ENCODE measurements around the gene IKZF5.

IKZF5 gene

GRCh38 chr10:123014772-123015171 lies 6.2 kb upstream of the IKZF5 start:
- no peak overlapping the region for H3K4me3 ChIP-seq (ENCODE audit: low read length)
- no peak for DNase-seq (ENCODE audit: low read depth)
- no peak for TF ChIP-seq CTCF (conservative IDR thresholded peaks at IDR 0.05; ENCODE audit: low read length)

DNA sequence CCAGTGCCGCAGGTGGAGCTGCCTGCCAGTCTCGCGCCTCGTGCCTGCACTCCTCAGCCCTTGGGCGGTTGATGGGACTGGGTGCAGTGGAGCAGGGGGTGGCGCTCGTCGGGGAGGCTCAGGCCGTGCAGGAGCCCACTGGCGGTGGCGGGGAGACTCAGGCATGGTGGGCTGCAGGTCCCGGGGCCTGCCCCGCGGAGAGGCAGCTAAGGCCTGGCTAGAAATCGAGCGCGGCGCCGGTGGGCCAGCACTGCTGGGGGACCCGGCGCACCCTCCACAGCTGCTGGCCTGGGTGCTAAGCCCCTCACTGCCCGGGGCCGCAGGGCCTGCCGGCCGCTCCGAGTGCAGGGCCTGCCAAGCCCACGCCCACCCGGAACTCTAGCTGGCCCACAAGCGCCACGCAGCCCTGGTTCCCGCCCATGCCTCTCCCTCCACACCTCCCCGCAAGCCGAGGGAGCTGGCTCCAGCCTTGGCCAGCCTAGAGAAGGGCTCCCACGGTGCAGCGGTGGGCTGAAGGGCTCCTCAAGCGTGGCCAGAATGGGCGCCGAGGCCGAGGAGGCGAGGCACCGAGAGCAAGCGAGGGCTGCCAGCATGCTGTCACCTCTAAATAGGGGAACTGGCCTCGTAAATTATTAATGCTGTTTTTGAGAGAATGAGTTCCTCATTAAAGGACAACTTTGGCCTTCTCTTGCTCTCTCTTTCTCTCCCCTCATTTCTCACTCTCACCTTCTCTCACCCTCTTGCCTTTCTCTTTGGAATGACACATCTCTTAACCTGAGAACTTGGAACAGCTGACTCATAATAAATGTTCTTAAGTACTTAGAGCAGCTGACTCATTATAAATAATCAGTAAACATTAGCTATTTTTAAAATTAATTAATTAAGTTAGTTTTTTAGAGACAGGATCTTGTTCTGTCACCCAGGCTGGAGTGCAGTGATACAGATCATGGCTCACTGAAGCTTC lies 5.1 kb upstream of the IKZF5 start:
- no peak overlapping the region for H3K4me3 ChIP-seq (ENCODE audit: low read length)
- TF ChIP-seq CTCF (conservative IDR thresholded peaks at IDR 0.05; ENCODE audit: low read length) = no peak
- no peak for DNase-seq (ENCODE audit: low read depth)

GRCh38 chr10:123011987-123012386 lies 3.4 kb upstream of the IKZF5 start:
- H3K4me3 ChIP-seq (ENCODE audit: low read length) = no peak overlapping the region
- no peak for TF ChIP-seq CTCF (conservative IDR thresholded peaks at IDR 0.05; ENCODE audit: low read length)
- DNase-seq (ENCODE audit: low read depth) = no peak

DNA sequence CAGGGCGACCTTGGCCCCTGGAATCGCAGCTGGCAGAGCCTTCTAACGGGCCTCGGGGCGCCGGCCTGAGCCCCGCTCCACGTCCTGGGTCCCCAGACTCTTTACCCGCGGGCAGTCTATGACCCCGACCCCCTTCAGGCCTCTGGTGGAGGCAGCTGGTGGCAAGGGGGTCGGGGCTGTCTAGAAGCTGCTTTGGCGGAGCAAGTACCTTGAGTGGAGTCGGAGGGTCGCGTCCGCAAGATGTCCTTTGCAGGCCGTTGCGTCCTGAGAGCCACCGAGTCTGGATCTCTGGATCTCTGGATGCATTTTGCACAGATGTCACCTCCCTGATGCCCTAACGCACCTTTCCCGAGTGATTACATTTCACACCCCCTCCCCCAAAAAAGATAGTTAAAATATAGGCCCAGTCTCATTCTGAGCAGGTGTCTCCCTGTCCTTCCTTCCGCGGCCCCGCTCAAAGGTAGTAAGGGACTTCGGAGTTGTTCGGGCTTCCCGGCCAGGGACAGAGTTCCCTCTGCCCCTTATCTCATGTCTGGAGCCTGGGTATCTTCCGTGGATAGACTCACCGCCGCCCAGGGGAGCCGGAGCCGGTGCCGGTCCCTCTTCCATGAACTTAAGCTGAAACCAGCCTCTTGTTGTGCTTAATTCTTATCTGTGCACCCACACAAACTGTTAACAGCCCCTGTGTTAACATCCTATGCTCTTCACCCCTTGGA lies 668 bp upstream of the IKZF5 start:
- H3K4me3 ChIP-seq (ENCODE audit: low read length) = peak overlapping the region; percentile 82
- TF ChIP-seq CTCF (conservative IDR thresholded peaks at IDR 0.05; ENCODE audit: low read length) = no peak
- DNase-seq (ENCODE audit: low read depth) = no peak

DNA sequence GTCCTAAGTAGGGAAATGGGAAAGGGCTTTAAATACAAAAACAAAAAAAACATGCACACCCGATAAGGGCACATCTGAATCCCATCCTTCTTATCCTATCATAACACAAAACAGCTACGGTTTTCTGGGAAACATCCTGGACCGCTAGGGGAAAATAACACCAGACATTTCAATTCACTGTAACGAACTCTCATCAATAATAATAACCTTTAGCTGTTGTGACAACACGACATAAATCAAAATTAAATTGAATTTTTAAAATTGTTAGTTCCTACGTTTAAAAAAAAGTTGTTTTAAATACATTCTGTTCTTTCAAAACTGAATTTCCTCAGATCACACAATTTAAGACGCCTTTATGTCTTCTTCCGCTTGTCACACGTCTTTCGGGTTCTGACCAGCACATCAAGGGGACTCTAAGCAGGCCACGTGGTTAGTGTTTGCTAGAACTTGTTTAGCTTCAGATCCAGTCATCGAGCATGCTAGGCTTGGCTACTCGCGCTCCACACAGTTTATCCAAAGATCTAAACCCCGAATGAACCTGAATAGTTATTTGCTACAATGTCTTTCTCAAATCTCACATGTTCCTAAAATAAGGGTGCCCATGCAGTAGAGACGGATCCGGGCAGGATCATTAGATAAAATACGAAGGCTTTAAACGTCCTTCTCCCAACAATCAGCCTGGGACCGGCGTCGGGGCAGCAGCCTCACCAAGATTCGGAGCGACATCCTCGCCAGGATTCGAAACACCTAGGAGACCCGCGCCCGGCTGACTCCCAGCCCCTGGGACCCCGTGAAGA lies 839 bp downstream of the IKZF5 start:
- peak; percentile 46 for DNase-seq (ENCODE audit: low read depth)
- peak overlapping the region; percentile 96 for H3K4me3 ChIP-seq (ENCODE audit: low read length)
- peak; percentile 30 for TF ChIP-seq CTCF (conservative IDR thresholded peaks at IDR 0.05; ENCODE audit: low read length)

GRCh38 chr10:123004298-123004697 lies 4.3 kb downstream of the IKZF5 start:
- H3K4me3 ChIP-seq (ENCODE audit: low read length) = no peak overlapping the region
- no peak for DNase-seq (ENCODE audit: low read depth)
- no peak for TF ChIP-seq CTCF (conservative IDR thresholded peaks at IDR 0.05; ENCODE audit: low read length)

Measured in AG10803 (cell line).